Measurements from ENCODE around the gene MCMBP.

- no peak for TF ChIP-seq CTCF (IDR thresholded peaks at IDR 0.05 in 8 of 11, conservative IDR thresholded peaks at IDR 0.05 in 3 of 11)
- TF ChIP-seq POLR2AphosphoS5 (IDR thresholded peaks at IDR 0.05), result peak in 1 of 3 donors; percentile 9
- TF ChIP-seq POLR2A (IDR thresholded peaks at IDR 0.05), result no peak
These were observed 43.2 kb downstream of the MCMBP start for GRCh38 chr10:119829429-119829828.

All from spleen (tissue), 7 donors.